Measurements from ENCODE around the gene TEX54. TPM values are rescaled to one million over a fixed set of nuclear protein-coding genes. Genes with fewer than 3 reads are reported as not detected.

Gene TEX54
- total and polyA plus RNA-seq, 2 donors (not counting 1 experiment from before 2014, with no cell fraction given): not detected

DNA sequence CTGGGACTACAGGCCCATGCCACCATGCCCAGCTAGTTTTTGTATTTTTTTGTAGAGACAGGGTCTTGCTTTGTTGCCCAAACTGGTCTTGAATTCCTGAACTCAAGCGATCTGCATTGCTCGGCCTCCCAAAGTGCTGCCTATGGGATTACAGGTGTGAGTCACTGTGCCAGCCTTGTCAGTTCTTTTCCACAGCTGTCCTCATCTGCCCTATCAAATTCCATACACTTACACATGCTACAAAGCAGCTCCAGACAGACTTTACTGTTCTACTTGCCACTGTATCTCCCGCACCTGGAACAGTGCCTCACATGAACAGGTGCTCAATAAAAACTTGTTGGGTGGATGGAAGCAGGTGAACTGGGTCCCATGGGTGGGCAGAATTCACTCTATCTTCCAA is 9.0 kb downstream of the TEX54 start:
- H4K20me1 ChIP-seq (ENCODE audit: control insufficient read depth, extremely low read depth, insufficient read depth, low read length): no peaks in the 10 kb centered on the region
- TF ChIP-seq EZH2 (IDR thresholded peaks at IDR 0.05; ENCODE audit: low read length, missing control alignments): no peak
- TF ChIP-seq, protein P1, sequence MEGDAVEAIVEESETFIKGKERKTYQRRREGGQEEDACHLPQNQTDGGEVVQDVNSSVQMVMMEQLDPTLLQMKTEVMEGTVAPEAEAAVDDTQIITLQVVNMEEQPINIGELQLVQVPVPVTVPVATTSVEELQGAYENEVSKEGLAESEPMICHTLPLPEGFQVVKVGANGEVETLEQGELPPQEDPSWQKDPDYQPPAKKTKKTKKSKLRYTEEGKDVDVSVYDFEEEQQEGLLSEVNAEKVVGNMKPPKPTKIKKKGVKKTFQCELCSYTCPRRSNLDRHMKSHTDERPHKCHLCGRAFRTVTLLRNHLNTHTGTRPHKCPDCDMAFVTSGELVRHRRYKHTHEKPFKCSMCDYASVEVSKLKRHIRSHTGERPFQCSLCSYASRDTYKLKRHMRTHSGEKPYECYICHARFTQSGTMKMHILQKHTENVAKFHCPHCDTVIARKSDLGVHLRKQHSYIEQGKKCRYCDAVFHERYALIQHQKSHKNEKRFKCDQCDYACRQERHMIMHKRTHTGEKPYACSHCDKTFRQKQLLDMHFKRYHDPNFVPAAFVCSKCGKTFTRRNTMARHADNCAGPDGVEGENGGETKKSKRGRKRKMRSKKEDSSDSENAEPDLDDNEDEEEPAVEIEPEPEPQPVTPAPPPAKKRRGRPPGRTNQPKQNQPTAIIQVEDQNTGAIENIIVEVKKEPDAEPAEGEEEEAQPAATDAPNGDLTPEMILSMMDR (conservative IDR thresholded peaks at IDR 0.05 in 1 of 2, IDR thresholded peaks at IDR 0.05 in 1 of 2; ENCODE audit: low read depth in 1 of 2, low read length in 2 of 2): no peak
- no peak overlapping the region for H3K9ac ChIP-seq (ENCODE audit: insufficient read depth, low read length)
- H2AFZ ChIP-seq (ENCODE audit: low read length): no peak overlapping the region
- no peak overlapping the region for H3K4me3 ChIP-seq (replicated peaks in 1 of 4; ENCODE audit: control extremely low read depth in 1 of 4, insufficient read depth in 1 of 4, low read depth in 3 of 4, low read length in 4 of 4)
- no peak overlapping the region for H3K27ac ChIP-seq (ENCODE audit: insufficient read depth, low read length)
- H3K79me2 ChIP-seq (ENCODE audit: control insufficient read depth, insufficient read depth, low read length): peaks cover 13% of the 10 kb centered on the region
- no peaks in the 10 kb centered on the region for H3K4me1 ChIP-seq (ENCODE audit: control insufficient read depth, extremely low read depth, insufficient read depth, low read length)
- DNase-seq (ENCODE audit: low read depth in 2 of 2): no peak
- H3K9me3 ChIP-seq (ENCODE audit: control insufficient read depth, insufficient read depth, low read depth, low read length): no peaks in the 10 kb centered on the region
- H3K4me2 ChIP-seq (ENCODE audit: extremely low read depth, insufficient read depth, low read length): no peak overlapping the region
- no peaks in the 10 kb centered on the region for H3K27me3 ChIP-seq (ENCODE audit: control insufficient read depth, insufficient read depth, low read length)
- peaks cover 28% of the 10 kb centered on the region for H3K36me3 ChIP-seq (ENCODE audit: control insufficient read depth, insufficient read depth, low read length)

- no peaks in the 10 kb centered on the region for H3K9me3 ChIP-seq (ENCODE audit: control insufficient read depth, insufficient read depth, low read depth, low read length)
- no peak overlapping the region for H3K9ac ChIP-seq (ENCODE audit: insufficient read depth, low read length)
- H2AFZ ChIP-seq (ENCODE audit: low read length): no peak overlapping the region
- no peaks in the 10 kb centered on the region for H3K4me1 ChIP-seq (ENCODE audit: control insufficient read depth, extremely low read depth, insufficient read depth, low read length)
- H4K20me1 ChIP-seq (ENCODE audit: control insufficient read depth, extremely low read depth, insufficient read depth, low read length): no peaks in the 10 kb centered on the region
- TF ChIP-seq, protein P1 (conservative IDR thresholded peaks at IDR 0.05 in 1 of 2, IDR thresholded peaks at IDR 0.05 in 1 of 2; ENCODE audit: low read depth in 1 of 2, low read length in 2 of 2): no peak
- no peak for TF ChIP-seq EZH2 (IDR thresholded peaks at IDR 0.05; ENCODE audit: low read length, missing control alignments)
- H3K27me3 ChIP-seq (ENCODE audit: control insufficient read depth, insufficient read depth, low read length): no peaks in the 10 kb centered on the region
- H3K79me2 ChIP-seq (ENCODE audit: control insufficient read depth, insufficient read depth, low read length): no peaks in the 10 kb centered on the region
- peaks cover 3% of the 10 kb centered on the region for H3K36me3 ChIP-seq (ENCODE audit: control insufficient read depth, insufficient read depth, low read length)
- H3K4me2 ChIP-seq (ENCODE audit: extremely low read depth, insufficient read depth, low read length): no peak overlapping the region
- H3K4me3 ChIP-seq (replicated peaks in 1 of 4; ENCODE audit: control extremely low read depth in 1 of 4, insufficient read depth in 1 of 4, low read depth in 3 of 4, low read length in 4 of 4): no peak overlapping the region
- H3K27ac ChIP-seq (ENCODE audit: insufficient read depth, low read length): no peak overlapping the region
- DNase-seq (ENCODE audit: low read depth in 2 of 2): no peak
Measured at GRCh38 chr11:62817129-62817528, 15.5 kb downstream of the TEX54 start.

DNA sequence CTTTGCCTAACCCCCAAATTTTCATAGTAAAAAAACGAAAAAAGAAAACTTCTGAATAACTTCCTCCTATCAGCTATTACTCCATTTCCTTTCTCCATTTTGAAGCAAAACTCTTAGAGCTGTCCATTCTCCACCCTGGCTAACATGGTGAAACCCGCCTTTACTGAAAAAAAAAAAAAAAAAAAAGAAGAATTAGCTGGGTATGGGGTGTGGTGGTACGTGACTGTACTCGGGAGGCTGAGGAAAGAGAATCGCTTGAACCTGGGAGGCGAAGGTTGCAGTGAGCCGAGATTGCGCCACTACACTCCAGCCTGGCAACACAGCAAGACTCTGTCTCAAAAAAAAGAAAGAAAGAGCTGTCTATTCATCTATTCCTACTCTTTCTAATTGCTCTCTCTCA is 16.1 kb downstream of the TEX54 start:
- Histone ChIP-seq H3K9ac (ENCODE audit: insufficient read depth, low read length) (no peak overlapping the region), H3K79me2 (ENCODE audit: control insufficient read depth, insufficient read depth, low read length) (no peaks in the 10 kb centered on the region), H3K27me3 (ENCODE audit: control insufficient read depth, insufficient read depth, low read length) (no peaks in the 10 kb centered on the region), H3K4me3 (replicated peaks in 1 of 4; ENCODE audit: control extremely low read depth in 1 of 4, insufficient read depth in 1 of 4, low read depth in 3 of 4, low read length in 4 of 4) (no peak overlapping the region), H4K20me1 (ENCODE audit: control insufficient read depth, extremely low read depth, insufficient read depth, low read length) (no peaks in the 10 kb centered on the region), H2AFZ (ENCODE audit: low read length) (no peak overlapping the region), H3K4me1 (ENCODE audit: control insufficient read depth, extremely low read depth, insufficient read depth, low read length) (no peaks in the 10 kb centered on the region), H3K4me2 (ENCODE audit: extremely low read depth, insufficient read depth, low read length) (no peak overlapping the region), H3K9me3 (ENCODE audit: control insufficient read depth, insufficient read depth, low read depth, low read length) (no peaks in the 10 kb centered on the region), H3K27ac (ENCODE audit: insufficient read depth, low read length) (no peak overlapping the region), H3K36me3 (ENCODE audit: control insufficient read depth, insufficient read depth, low read length) (peaks cover 3% of the 10 kb centered on the region)
- TF ChIP-seq, protein P1 (conservative IDR thresholded peaks at IDR 0.05 in 1 of 2, IDR thresholded peaks at IDR 0.05 in 1 of 2; ENCODE audit: low read depth in 1 of 2, low read length in 2 of 2): no peak
- TF ChIP-seq EZH2 (IDR thresholded peaks at IDR 0.05; ENCODE audit: low read length, missing control alignments): no peak
- DNase-seq (ENCODE audit: low read depth in 2 of 2): no peak

Data from fibroblast of lung (primary cell).